OCI-LY1 (cell line): ENCODE data around the gene C16orf90.

ENCODE experiments used
- H2AFZ ChIP-seq: fragments of 200-600 bp; sonication (generic), shearing (Covaris generic); 2 replicates; pipeline ENCODE4 v1.6.0; 2014; ENCODE audit warnings: antibody characterized with exemption, mild to moderate bottlenecking, low read length
- H3F3A ChIP-seq: fragments of 200-600 bp; sonication (generic), shearing (Covaris generic); 2 replicates; pipeline ENCODE4 v1.6.0; 2014; ENCODE audit warnings: mild to moderate bottlenecking, antibody characterized with exemption, low read length, moderate library complexity; ENCODE audit not compliant: insufficient read depth
- H3K27ac ChIP-seq: fragments of 200-600 bp; sonication (generic); 2 replicates; pipeline ENCODE4 v1.5.1; 2014; ENCODE audit warnings: low read length, mixed run types, mild to moderate bottlenecking, low read depth; ENCODE audit not compliant: poor library complexity, severe bottlenecking
- H3K27me3 ChIP-seq: fragments of 200-600 bp; sonication (generic); 2 replicates; pipeline ENCODE4 v1.6.0; 2014; ENCODE audit warnings: antibody characterized with exemption, mild to moderate bottlenecking, low read length, moderate library complexity; ENCODE audit not compliant: insufficient read depth
- H3K36me3 ChIP-seq: fragments of 200-600 bp; sonication (generic); 2 replicates; pipeline ENCODE4 v1.6.1; 2014; ENCODE audit warnings: mild to moderate bottlenecking, antibody characterized with exemption, low read length, moderate library complexity, mixed read lengths; ENCODE audit not compliant: insufficient read depth
- H3K4me1 ChIP-seq: fragments of 200-600 bp; sonication (generic); 2 replicates; pipeline ENCODE4 v1.5.1; 2014; ENCODE audit warnings: mild to moderate bottlenecking, low read length, moderate library complexity; ENCODE audit not compliant: insufficient read depth, severe bottlenecking
- H3K4me2 ChIP-seq: fragments of 200-600 bp; sonication (generic), shearing (Covaris generic); 2 replicates; pipeline ENCODE4 v1.6.1; 2014; ENCODE audit warnings: low read length
- H3K4me3 ChIP-seq: fragments of 200-600 bp; sonication (generic); 2 replicates; pipeline ENCODE4 v1.5.1; 2014; ENCODE audit warnings: low read length, low read depth, mild to moderate bottlenecking, mixed read lengths; ENCODE audit not compliant: poor library complexity, severe bottlenecking
- H3K79me2 ChIP-seq: fragments of 200-600 bp; shearing (Covaris generic); 2 replicates; pipeline ENCODE4 v1.6.1; 2016; ENCODE audit warnings: mixed run types, low read length, mixed read lengths; ENCODE audit not compliant: insufficient read depth
- H3K9ac ChIP-seq: fragments of 200-600 bp; sonication (generic), shearing (Covaris generic); 2 replicates; pipeline ENCODE4 v1.6.1; 2014; ENCODE audit warnings: mild to moderate bottlenecking, low read length, mixed read lengths
- H3K9me2 ChIP-seq: fragments of 200-600 bp; sonication (generic), shearing (Covaris generic); 2 replicates; pipeline ENCODE4 v1.6.1; 2014; ENCODE audit warnings: low read depth, mild to moderate bottlenecking, low read length, mixed read lengths
- H3K9me3 ChIP-seq: fragments of 200-600 bp; shearing (Covaris generic); 2 replicates; pipeline ENCODE4 v1.6.1; 2014; ENCODE audit warnings: low read length, mixed read lengths
- H4K20me1 ChIP-seq: fragments of 200-600 bp; sonication (generic), shearing (Covaris generic); 2 replicates; pipeline ENCODE4 v1.6.0; 2016; ENCODE audit warnings: mild to moderate bottlenecking, low read length; ENCODE audit not compliant: insufficient read depth
- EZH2 ChIP-seq: fragments of 200-600 bp; sonication (generic), shearing (Covaris generic); IDR thresholded peaks from 2 replicates; pipeline ENCODE4 v1.8.0; 2017; ENCODE audit warnings: borderline replicate concordance, mixed run types, mild to moderate bottlenecking, antibody characterized with exemption, low read length, moderate library complexity, mixed read lengths
- TF ChIP-seq, protein P1 (sequence below): fragments of 200-600 bp; sonication (generic), shearing (Covaris generic); IDR thresholded peaks from 2 replicates; pipeline ENCODE4 v1.5.1; 2017; ENCODE audit warnings: mild to moderate bottlenecking, antibody characterized with exemption, low read length, moderate library complexity, mixed read lengths

Gene C16orf90

DNA sequence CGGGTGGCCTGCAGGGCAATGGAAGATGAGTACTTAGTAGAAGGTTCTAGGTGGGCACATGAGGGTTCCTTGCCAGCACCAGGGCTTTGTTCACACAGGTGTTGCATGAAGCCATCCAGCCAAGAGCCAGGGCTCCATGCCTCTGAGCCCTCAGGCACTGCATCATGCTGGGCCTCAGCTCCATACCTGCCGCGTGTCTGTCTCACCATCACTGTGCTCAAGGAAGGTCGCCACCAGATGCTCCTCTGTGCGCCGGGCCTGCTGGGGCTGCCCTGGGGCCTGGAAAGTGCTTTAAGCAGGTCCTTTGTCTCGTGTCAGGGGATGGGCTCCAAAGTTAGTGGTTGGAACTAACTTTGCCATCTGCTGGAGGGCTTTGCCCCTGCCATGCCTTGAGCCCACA is 25.6 kb downstream of the C16orf90 start:
- H3K4me2 ChIP-seq = no peak overlapping the region
- H3K4me3 ChIP-seq = no peak overlapping the region
- H3F3A ChIP-seq = no peaks in the 10 kb centered on the region
- no peaks in the 10 kb centered on the region for H4K20me1 ChIP-seq
- no peaks in the 10 kb centered on the region for H3K4me1 ChIP-seq
- peaks cover 29% of the 10 kb centered on the region for H3K36me3 ChIP-seq
- no peak overlapping the region for H2AFZ ChIP-seq
- H3K27ac ChIP-seq = no peak overlapping the region
- TF ChIP-seq, protein P1, sequence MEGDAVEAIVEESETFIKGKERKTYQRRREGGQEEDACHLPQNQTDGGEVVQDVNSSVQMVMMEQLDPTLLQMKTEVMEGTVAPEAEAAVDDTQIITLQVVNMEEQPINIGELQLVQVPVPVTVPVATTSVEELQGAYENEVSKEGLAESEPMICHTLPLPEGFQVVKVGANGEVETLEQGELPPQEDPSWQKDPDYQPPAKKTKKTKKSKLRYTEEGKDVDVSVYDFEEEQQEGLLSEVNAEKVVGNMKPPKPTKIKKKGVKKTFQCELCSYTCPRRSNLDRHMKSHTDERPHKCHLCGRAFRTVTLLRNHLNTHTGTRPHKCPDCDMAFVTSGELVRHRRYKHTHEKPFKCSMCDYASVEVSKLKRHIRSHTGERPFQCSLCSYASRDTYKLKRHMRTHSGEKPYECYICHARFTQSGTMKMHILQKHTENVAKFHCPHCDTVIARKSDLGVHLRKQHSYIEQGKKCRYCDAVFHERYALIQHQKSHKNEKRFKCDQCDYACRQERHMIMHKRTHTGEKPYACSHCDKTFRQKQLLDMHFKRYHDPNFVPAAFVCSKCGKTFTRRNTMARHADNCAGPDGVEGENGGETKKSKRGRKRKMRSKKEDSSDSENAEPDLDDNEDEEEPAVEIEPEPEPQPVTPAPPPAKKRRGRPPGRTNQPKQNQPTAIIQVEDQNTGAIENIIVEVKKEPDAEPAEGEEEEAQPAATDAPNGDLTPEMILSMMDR = no peak
- TF ChIP-seq EZH2 = no peak
- no peaks in the 10 kb centered on the region for H3K9me2 ChIP-seq
- H3K27me3 ChIP-seq = no peaks in the 10 kb centered on the region
- no peak overlapping the region for H3K9ac ChIP-seq
- H3K9me3 ChIP-seq = 0 out of 2 replicates have a peak, but pooled peaks cover 3% of the 10 kb centered on the region
- peaks cover 21% of the 10 kb centered on the region for H3K79me2 ChIP-seq

DNA sequence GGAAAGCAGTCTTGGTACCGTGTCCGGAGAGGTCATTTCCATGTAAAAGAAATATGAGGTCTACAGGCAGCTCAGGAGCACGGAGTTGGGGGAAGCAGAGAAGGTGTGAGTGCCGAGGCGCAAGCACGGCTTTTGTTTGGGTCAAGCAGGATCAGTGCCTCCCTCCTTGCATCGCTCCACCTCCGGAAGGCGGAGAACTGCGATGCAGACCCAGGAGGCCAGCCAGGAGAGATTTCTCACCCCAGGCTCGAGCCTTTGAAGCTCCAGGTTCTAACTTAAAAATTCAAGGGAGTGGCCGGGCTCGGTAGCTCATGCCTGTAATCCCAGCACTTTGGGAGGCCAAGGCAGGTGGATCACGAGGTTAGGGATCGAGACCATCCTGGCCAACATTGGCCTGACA is 26.8 kb downstream of the C16orf90 start:
- no peaks in the 10 kb centered on the region for H4K20me1 ChIP-seq

DNA sequence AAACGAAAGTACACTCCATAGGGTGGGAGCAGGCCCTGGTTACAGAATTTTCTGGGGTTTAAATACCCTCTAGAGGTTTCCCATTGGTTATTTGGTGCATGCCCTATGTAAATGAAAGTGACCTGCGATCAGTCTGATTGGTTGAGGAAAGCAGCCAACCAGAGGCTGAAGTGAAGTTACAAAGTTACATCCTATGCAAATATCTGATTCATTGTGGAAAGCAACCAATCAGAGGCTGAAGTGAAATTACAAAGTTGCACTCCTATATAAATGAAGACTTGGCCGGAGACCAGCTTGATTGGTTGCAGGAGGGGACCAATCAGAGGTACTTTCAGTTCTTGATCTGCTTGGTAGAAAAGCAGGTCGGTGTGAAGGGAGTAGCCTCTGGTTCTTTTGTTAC is 27.4 kb downstream of the C16orf90 start:
- Histone ChIP-seq H3K4me2 (no peak overlapping the region), H3F3A (no peaks in the 10 kb centered on the region), H3K79me2 (peaks cover 34% of the 10 kb centered on the region), H2AFZ (no peak overlapping the region), H3K27me3 (no peaks in the 10 kb centered on the region), H3K4me1 (no peaks in the 10 kb centered on the region), H3K27ac (no peak overlapping the region), H3K9me3 (0 out of 2 replicates have a peak, but pooled peaks cover 3% of the 10 kb centered on the region), H4K20me1 (no peaks in the 10 kb centered on the region), H3K9me2 (no peaks in the 10 kb centered on the region), H3K9ac (no peak overlapping the region), H3K36me3 (peaks cover 24% of the 10 kb centered on the region), H3K4me3 (no peak overlapping the region)
- TF ChIP-seq, protein P1 = no peak
- TF ChIP-seq EZH2 = no peak

More for the DNA sequence above, 26.8 kb downstream of the C16orf90 start:
- TF ChIP-seq, protein P1 = no peak
- TF ChIP-seq EZH2 = no peak
- Histone ChIP-seq H3K9ac (no peak overlapping the region), H3K4me2 (no peak overlapping the region), H3K4me1 (no peaks in the 10 kb centered on the region), H3F3A (no peaks in the 10 kb centered on the region), H3K9me3 (0 out of 2 replicates have a peak, but pooled peaks cover 3% of the 10 kb centered on the region), H3K27ac (no peak overlapping the region), H3K79me2 (peaks cover 32% of the 10 kb centered on the region), H3K27me3 (no peaks in the 10 kb centered on the region), H3K36me3 (peaks cover 29% of the 10 kb centered on the region), H2AFZ (no peak overlapping the region), H3K9me2 (no peaks in the 10 kb centered on the region), H3K4me3 (no peak overlapping the region)
